MG63 (cell line): ENCODE results near the gene HRH2. TPM values are rescaled to one million over a fixed set of nuclear protein-coding genes. Genes with fewer than 3 reads are reported as not detected.
"Not testable (repeated sequence)": the region's sequence is repeated elsewhere in the genome, so short reads cannot be mapped to it uniquely, and the experiment has no call there.

Experiments used
- DNase-seq: peaks from one replicate; pipeline ENCODE4 v3.0.0-alpha.2; 2020
- H3K27me3 ChIP-seq: fragments of 250-450 bp; sonication (Bioruptor Pico); 2 replicates; pipeline ENCODE4 v1.5.1; 2020; ENCODE audit warnings: mild to moderate bottlenecking, moderate library complexity
- H3K36me3 ChIP-seq: fragments of 250-450 bp; sonication (Bioruptor Pico); 2 replicates; pipeline ENCODE4 v1.5.1; 2020; ENCODE audit warnings: mild to moderate bottlenecking, moderate library complexity
- H3K4me3 ChIP-seq: fragments of 250-450 bp; sonication (Bioruptor Pico); 2 replicates; pipeline ENCODE4 v1.5.1; 2020; ENCODE audit warnings: mild to moderate bottlenecking, moderate library complexity
- H3K9me3 ChIP-seq: fragments of 250-450 bp; sonication (Bioruptor Pico); 2 replicates; pipeline ENCODE4 v1.5.1; 2020; ENCODE audit warnings: mild to moderate bottlenecking, moderate library complexity
- total RNA-seq: library from RNA; depleted of rRNA; stranded (reverse); fragments of >200 nt; shearing (Covaris generic); gene quantifications from 2 replicates; pipeline ENCODE4 v1.2.3, GENCODE V29; 2014; ENCODE audit warnings: low replicate concordance

The HRH2 gene
- total RNA-seq, 1 experiment from 2014 or later = not detected

GRCh38 chr5:175710326-175710725, 52.5 kb downstream of the HRH2 start:
- no peak overlapping the region for H3K4me3 ChIP-seq
- H3K27me3 ChIP-seq = peaks cover 2% of the 10 kb centered on the region; the same call in 1 of the 2 replicates
- no peak for DNase-seq
- H3K36me3 ChIP-seq = no peaks in the 10 kb centered on the region
- H3K9me3 ChIP-seq = no peaks in the 10 kb centered on the region

GRCh38 chr5:175711031-175711430, 53.2 kb downstream of the HRH2 start:
- H3K9me3 ChIP-seq = no peaks in the 10 kb centered on the region
- H3K4me3 ChIP-seq = no peak overlapping the region
- DNase-seq = no peak
- H3K27me3 ChIP-seq = peaks cover 2% of the 10 kb centered on the region; the same call in 1 of the 2 replicates
- H3K36me3 ChIP-seq = no peaks in the 10 kb centered on the region

GRCh38 chr5:175711472-175712312, 53.8 kb downstream of the HRH2 start:
- no peak for DNase-seq
- no peaks in the 10 kb centered on the region for H3K36me3 ChIP-seq

GRCh38 chr5:175712313-175712680, 54.4 kb downstream of the HRH2 start:
- Histone ChIP-seq H3K4me3 (no peak overlapping the region), H3K27me3 (peaks cover 2% of the 10 kb centered on the region; the same call in 1 of the 2 replicates), H3K9me3 (peaks cover 5% of the 10 kb centered on the region), H3K36me3 (no peaks in the 10 kb centered on the region)
- DNase-seq = no peak

More at GRCh38 chr5:175711472-175712312, 53.8 kb downstream of the HRH2 start:
- peaks cover 2% of the 10 kb centered on the region; the same call in 1 of the 2 replicates for H3K27me3 ChIP-seq
- no peak overlapping the region for H3K4me3 ChIP-seq
- no peaks in the 10 kb centered on the region for H3K9me3 ChIP-seq

GRCh38 chr5:175712681-175713085, 54.8 kb downstream of the HRH2 start:
- Histone ChIP-seq H3K9me3 (peaks cover 8% of the 10 kb centered on the region), H3K36me3 (no peaks in the 10 kb centered on the region), H3K4me3 (no peak overlapping the region), H3K27me3 (peaks cover 2% of the 10 kb centered on the region; the same call in 1 of the 2 replicates)
- DNase-seq = no peak

- H3K4me3 ChIP-seq = no peak overlapping the region
- H3K9me3 ChIP-seq = peaks cover 8% of the 10 kb centered on the region
- no peaks in the 10 kb centered on the region; the same call in 1 of the 2 replicates for H3K27me3 ChIP-seq
- no peak for DNase-seq
- H3K36me3 ChIP-seq = no peaks in the 10 kb centered on the region
These were observed 56.1 kb downstream of the HRH2 start for GRCh38 chr5:175713930-175714329.

GRCh38 chr5:175714479-175715085, 56.7 kb downstream of the HRH2 start:
- Histone ChIP-seq H3K27me3 (no peaks in the 10 kb centered on the region; the same call in 1 of the 2 replicates), H3K4me3 (no peak overlapping the region), H3K36me3 (no peaks in the 10 kb centered on the region), H3K9me3 (peaks cover 8% of the 10 kb centered on the region)
- DNase-seq = no peak

- no peak for DNase-seq
- Histone ChIP-seq H3K27me3 (no peaks in the 10 kb centered on the region), H3K36me3 (no peaks in the 10 kb centered on the region), H3K9me3 (peaks cover 8% of the 10 kb centered on the region), H3K4me3 (no peak overlapping the region)
These were observed 58.0 kb downstream of the HRH2 start for GRCh38 chr5:175715627-175716522.

- DNase-seq = no peak
- no peaks in the 10 kb centered on the region for H3K27me3 ChIP-seq
- no peaks in the 10 kb centered on the region for H3K36me3 ChIP-seq
- peaks cover 8% of the 10 kb centered on the region for H3K9me3 ChIP-seq
- no peak overlapping the region for H3K4me3 ChIP-seq
These were observed 60.0 kb downstream of the HRH2 start for GRCh38 chr5:175717837-175718236.

- no peaks in the 10 kb centered on the region for H3K36me3 ChIP-seq
- no peaks in the 10 kb centered on the region for H3K27me3 ChIP-seq
- no peak overlapping the region for H3K4me3 ChIP-seq
- DNase-seq = peak; percentile 26
- peaks cover 8% of the 10 kb centered on the region for H3K9me3 ChIP-seq
These were observed 60.7 kb downstream of the HRH2 start for GRCh38 chr5:175718401-175719108.

GRCh38 chr5:175719109-175719432, 61.2 kb downstream of the HRH2 start:
- DNase-seq, H3K27me3 ChIP-seq, H3K36me3 ChIP-seq, H3K4me3 ChIP-seq, H3K9me3 ChIP-seq: not testable (repeated sequence)

- Histone ChIP-seq H3K27me3 (no peaks in the 10 kb centered on the region), H3K9me3 (no peaks in the 10 kb centered on the region), H3K36me3 (no peaks in the 10 kb centered on the region), H3K4me3 (no peak overlapping the region)
- DNase-seq = no peak
These were observed 66.7 kb downstream of the HRH2 start for GRCh38 chr5:175724314-175725275.

- 0 out of 2 replicates have a peak, but pooled peaks cover 2% of the 10 kb centered on the region for H3K27me3 ChIP-seq
- no peak overlapping the region for H3K4me3 ChIP-seq
- H3K9me3 ChIP-seq = 0 out of 2 replicates have a peak, but pooled peaks cover 1% of the 10 kb centered on the region
- H3K36me3 ChIP-seq = no peaks in the 10 kb centered on the region
- no peak for DNase-seq
These were observed 70.4 kb downstream of the HRH2 start for GRCh38 chr5:175728316-175728715.

- Histone ChIP-seq H3K27me3 (0 out of 2 replicates have a peak, but pooled peaks cover 2% of the 10 kb centered on the region), H3K4me3 (no peak overlapping the region), H3K9me3 (0 out of 2 replicates have a peak, but pooled peaks cover 4% of the 10 kb centered on the region), H3K36me3 (no peaks in the 10 kb centered on the region)
- no peak for DNase-seq
These were observed 71.3 kb downstream of the HRH2 start for GRCh38 chr5:175728885-175729828.
